Cerebellar cortex (tissue), 1 donor: ENCODE measurements around the gene MPST.

Source experiments
- DNase-seq: peaks from one replicate; pipeline ENCODE4 v3.0.0-alpha.2; 2015; ENCODE audit warnings: low spot score

The MPST gene

DNA sequence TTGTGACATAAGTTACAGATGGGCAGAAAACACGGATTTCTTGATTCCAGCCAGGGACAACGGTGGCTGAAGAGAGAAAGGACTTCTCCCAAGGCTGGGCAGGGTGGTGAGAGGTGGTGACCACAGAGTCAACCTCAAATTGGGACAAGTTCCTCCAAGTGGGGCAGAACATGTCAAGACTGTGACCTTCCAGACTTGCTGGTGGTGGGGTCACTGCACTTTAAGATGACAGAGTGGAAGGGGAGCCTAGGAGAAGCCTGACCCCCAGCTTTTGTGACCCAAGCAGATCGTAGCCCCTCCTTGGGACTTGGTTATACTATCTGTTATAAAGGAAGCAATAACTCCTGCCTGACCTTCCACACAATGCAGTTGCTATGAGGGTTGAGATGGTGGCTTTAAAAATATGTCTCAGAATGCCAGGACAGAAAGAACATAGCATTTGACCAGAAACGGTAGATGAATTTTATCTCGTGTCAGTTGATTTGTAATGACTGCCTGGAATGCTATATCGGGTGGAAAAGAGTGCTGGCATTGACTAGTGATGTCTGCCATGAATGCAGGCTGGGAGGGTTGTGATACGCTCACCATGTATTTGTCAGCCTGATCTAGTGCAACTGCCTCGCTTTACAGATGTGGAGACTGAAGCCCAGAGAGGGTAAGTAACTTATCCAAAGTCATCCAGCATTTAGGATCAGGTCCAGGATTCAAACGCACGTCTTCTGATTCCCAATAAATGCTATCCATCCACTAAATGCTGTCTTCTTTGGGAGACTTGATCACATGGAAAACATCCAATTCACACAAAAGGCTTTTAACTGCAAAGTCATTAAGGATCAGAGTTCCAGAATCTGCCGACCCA is 18.6 kb upstream of the MPST start:
- DNase-seq, result no peak

GRCh38 chr22:37001826-37002225 is 17.7 kb upstream of the MPST start:
- DNase-seq, result no peak

DNA sequence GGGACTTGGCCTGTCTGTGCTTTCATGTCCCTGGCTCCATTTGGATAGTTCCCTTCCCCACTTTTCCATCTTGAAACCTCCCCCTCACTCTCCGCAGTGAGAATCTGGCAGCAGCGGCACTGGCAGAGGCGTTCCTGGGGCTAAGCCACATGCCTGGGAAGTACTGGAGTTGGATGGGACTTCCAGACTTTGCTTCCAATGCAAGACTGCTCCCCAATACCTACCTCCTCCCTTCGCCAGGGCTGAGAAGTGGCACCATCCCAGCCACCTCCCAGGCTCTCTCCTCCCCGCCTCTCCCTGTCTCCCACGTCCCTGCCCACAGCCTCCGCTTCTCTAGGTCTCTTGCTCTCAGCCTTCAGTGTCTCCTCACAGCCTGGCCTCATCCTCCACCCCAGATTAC is 16.9 kb upstream of the MPST start:
- no peak for DNase-seq

- no peak for DNase-seq
These were observed 11.9 kb upstream of the MPST start for GRCh38 chr22:37007651-37008050.

DNA sequence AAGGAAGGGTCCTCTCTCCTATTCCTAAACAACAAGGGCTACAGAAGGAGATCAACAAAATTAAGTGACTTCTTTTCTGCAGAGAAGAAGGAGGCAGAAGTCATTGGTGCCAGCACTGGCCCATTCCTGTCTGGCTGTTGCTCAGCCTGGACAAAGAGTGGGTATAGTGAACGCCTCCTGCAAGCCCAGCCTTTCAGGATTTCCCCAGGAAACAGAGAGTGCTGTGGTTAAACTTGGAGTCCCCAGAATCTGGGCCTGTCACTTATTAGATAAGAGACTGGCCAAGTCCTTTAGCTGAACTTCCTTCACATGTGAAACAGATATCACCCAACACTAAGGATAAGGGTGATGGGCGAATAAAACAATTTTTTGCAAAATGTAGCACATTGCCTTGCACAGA is 11.2 kb upstream of the MPST start:
- DNase-seq, result no peak

DNA sequence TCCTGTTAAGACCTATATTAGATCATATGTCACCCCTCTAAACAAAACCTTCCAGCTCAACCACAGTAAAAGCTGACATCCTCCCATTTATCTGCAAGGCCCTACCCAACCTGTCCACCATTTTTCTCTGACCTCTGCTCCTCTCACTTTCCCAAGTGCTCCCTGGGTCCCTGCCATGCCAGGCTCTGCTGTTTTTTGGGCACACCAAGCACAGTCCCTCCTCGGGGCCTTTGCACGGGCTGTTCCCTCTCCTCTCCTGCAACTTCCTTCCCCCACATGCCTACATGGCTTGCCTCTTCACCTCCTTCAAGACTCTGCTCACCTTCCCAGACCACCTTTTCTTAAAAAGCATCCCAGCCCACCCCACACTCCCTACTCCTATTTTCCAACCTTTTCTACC is 10.1 kb upstream of the MPST start:
- no peak for DNase-seq

GRCh38 chr22:37010174-37010573 is 9.4 kb upstream of the MPST start:
- DNase-seq, result no peak

GRCh38 chr22:37010976-37011375 is 8.6 kb upstream of the MPST start:
- no peak for DNase-seq

GRCh38 chr22:37011472-37011871 is 8.1 kb upstream of the MPST start:
- DNase-seq, result no peak

DNA sequence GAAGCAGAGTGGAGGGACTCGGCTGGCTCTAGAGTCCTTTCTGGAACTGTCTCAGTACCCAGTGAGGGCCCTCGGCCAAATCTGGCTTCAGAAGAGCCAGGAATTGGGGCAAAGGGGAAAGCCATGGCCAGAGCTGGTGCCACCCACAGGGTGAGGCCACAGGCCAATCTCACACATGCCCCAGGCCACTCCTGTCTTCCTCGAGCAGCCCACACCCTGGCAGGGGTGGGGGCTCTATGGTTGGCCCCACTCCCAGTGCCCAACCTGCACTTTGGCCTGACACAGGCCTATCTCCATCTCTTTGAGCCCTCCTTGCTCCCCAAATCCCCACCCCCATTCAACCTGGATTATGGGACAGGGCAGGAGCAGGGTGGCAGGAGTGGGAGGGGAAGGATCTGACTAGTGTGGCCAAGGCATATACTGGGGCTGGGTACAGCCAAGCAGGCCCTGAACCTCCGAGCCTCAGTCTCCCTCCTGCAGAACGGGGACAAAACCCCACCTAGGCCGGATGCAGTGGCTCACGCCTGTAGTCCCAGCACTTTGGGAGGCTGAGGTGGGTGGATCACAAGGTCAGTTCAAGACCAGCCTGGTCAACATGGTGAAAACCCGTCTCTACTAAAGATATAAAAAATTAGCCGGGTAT is 7.2 kb upstream of the MPST start:
- DNase-seq, result no peak

- DNase-seq, result no peak
These were observed 6.6 kb upstream of the MPST start for GRCh38 chr22:37012956-37013355.

DNA sequence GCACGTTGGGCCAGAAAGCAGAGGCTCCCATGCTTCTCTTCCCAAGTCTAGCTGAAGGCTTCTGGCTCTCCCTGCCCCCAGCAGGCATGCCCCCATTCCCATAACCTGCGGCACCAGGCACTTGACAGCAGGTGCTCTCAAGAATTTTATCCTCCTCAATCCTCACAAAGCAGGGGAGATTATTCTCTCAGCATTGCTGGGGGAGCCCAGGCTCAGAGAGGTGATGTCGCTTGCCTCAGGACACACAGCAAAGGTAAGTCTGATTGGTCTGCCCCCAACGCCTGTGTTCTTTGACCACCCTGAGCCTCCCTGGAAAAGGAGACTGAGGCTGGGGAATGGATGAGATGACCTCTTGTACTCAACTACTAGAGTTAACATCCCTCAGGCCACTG is 5.1 kb upstream of the MPST start:
- DNase-seq, result no peak

DNA sequence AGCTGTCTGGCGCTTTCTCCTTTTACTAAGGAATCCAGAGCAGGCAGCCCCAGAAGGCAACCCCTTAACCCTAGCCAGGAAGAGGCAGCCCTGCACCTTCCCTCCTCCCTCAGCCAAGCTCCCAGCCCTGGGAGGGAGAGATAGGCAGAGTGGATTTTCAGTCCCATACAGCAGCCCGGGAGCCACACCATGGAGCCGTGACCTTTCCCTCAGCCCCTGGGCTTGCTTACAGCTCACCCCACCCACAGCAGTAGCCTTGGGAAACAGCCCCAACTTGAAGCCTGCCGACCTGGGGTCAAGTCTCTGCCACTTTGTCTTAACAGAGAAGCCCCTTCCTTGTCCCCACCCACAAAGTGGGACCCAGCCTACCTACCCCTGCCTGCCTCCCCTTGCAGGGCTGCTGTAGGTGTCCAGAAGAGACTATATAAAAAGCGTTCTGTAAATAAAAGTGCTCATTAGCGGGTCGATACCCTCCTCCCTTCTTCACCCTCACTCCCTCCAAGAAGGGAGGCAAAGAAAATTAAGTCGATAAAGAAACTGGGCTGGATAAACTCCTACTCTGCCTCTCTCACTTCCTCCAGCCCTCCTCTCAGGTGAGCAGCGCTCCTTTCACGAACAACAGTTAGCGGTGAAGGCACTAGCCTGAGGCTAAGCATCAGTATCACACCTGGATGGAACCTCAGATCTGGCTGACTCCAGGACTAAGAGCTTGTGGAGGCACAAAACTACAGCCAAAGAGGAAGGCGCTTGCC is 4.5 kb upstream of the MPST start:
- DNase-seq, result no peak

DNA sequence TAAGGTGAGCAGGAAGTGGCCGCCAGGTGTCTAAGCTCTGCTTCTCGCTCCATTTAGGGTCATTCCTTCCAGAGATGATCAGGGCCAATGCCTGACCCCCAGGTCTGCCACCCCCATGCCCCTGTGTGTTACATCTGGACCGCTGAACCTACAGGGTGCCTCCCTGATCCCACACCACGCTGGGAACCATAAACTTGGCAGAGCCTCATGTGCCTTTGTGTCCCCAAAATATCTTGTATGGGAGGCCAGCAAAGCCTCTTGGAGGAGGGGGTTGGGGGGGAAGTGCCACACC is 4.0 kb upstream of the MPST start:
- DNase-seq, result no peak

- DNase-seq, result no peak
These were observed 3.2 kb upstream of the MPST start for GRCh38 chr22:37016134-37016910.

DNA sequence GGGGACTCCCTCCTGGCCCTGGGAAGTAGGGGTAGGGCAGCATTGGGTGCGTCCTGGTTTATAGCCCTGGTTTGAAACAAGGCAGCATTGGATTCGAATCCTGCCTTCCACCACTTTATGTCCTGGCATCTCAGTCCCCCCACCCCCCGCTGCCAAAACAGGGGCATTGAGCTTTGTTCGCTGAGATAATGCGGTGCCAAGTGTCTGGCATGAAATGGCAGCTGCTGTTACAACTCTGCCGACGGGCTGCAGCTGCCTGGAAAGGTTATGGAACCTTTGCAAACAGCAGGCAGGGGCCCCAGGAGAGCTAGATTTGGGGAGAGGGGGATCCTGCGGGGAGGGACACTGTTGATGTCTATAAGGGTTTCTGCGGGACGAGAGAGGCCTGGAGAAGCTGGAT is 2.2 kb upstream of the MPST start:
- no peak for DNase-seq

DNA sequence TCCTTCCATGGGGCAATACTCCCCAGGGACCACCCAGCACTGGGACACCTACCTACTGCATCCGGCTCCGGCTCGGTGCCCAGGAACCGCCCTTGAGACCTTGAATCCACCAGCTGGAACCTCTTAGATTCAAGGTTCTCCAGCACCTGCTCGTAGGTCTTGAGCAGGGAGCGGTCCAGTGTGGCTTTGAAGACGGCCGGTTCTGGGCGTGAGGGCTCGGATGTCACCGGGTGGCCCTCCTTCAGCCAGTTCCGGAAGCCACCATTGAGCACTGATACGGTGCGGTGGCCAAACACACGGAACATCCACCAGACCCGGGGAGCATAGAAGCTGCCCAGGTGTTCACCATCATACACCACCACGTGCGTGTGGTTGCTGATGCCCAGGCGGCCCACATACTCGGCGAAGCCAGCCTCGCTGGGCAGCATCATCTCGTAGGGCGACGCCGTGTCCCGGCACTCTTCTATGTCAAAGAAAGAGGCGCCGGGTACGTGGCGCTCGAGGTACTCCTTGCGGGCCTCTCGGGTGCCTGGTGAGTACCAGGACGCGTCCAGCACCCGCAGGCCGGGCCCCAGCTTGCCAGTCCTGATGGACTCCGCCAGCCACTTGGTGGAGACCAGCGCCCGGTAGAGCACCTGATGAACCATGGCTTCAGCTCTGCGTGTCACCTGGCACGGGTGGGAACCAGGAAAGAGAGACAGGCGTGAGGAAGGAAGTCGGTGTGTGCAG is 1.3 kb upstream of the MPST start:
- DNase-seq, result no peak

DNA sequence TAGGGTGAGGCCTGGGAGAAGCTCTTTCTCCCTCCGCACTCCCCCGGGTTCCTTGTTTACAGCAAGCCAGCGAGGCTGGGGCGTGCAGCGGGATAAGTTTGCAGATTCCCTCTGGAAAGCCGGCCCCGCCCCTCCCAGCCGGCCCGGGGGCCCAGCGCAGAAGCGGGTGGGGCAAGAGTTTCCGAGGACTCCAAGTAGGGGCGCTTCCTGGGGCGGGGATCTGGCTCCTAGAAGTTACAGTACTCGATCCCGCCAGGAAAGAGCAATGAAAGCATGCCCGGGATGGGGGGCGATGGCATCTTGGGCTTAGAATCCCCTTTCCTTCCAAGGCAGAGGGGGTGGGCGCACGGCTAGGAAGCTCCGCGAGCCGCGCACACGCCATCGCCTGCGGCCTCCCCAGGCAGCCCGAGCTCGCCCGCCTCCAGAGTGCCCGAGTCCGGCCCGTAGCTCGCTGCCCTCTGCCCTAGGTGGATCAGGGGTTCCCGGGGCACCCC is 680 bp upstream of the MPST start:
- no peak for DNase-seq

- no peak for DNase-seq
These were observed 594 bp downstream of the MPST start for GRCh38 chr22:37020192-37020479.

DNA sequence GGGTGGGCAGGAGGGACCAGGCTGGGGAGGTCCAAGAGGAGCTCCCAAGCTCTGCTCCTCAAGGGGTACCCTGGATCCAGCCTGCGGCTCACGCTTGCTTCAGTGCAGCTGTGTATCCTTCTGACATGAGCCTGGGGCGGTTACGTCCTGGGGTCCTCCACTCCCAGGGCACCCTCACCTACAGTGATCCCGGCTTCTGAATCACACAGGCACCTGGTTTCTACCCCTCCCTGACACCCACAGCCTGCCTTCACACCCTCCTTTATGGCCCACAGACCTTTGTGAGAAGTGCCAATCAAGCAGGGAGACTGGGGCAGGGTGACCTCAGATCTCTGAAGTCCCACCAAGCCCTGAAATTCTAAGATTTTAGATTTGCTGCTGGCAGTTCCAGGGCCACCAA is 1.5 kb downstream of the MPST start:
- no peak for DNase-seq

DNA sequence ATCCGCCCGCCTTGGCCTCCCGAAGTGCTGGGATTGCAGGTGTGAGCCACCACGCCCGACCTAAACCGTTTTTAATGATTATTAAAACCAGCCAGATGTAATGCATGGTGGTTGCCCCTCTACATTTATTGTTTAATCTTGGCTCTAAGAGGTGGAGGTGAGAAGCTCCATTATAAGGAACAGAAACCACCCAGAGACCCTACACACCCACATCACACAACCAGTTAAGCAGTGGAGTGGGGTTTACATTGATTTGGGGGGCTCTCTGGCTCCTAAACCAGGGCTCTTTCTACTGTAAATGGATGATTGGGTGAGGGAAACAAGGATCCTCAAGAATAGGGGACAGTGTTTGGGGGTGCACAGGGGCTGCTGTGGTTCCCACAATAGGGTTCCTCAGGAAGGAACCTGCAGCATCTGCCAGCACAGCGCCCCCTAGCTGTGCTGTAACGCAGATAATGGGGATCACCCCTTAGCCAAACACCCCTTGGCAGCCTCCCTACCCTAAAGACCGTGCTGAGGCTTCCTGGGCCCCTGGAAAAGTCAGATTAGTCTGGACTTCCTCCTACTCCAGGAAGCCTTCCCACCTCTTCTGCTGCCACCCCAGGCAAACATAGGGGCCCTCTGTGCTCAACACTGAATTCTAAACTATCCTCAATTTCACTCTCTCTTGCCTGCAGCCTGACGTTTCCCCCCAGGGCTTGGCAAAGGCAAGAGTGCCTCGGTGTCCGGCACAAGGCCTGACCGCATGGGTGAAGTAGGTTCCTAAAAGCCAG is 2.4 kb downstream of the MPST start:
- DNase-seq, result peak; percentile 23
